Neural progenitor cell (in vitro differentiated cells): ENCODE measurements around the gene PXDN.

Source experiments
- EZH2 ChIP-seq: fragments of 200-600 bp; sonication (generic); IDR thresholded peaks from 2 replicates; pipeline ENCODE4 v1.6.1; 2017; ENCODE audit warnings: antibody characterized with exemption, mild to moderate bottlenecking, moderate library complexity
- TF ChIP-seq, protein P1 (sequence below): fragments of 200-600 bp; sonication (generic); IDR thresholded peaks from 2 replicates; pipeline ENCODE4 v1.5.1; 2017; ENCODE audit warnings: antibody characterized with exemption, mild to moderate bottlenecking

DNA sequence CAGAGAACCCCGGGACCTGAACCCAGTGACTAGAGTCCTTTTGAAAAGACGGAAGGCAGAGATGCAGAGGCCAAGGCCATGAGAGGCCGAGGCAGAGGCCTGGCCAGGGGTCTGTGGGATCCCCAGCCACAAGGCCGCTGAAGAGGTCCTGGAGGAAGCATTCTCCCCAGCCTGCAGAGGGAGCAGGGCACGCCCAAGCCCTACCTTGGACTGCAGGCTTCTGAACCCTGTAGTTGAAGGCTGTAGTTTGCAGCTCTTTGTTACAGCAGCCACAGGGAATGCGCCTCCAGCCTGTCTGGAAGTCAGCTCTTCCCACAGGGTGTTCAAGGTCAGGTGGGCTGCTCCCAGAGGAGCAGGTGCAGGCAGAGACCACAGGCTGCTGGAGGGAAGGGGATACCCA is 22.1 kb upstream of the PXDN start:
- TF ChIP-seq, protein P1, sequence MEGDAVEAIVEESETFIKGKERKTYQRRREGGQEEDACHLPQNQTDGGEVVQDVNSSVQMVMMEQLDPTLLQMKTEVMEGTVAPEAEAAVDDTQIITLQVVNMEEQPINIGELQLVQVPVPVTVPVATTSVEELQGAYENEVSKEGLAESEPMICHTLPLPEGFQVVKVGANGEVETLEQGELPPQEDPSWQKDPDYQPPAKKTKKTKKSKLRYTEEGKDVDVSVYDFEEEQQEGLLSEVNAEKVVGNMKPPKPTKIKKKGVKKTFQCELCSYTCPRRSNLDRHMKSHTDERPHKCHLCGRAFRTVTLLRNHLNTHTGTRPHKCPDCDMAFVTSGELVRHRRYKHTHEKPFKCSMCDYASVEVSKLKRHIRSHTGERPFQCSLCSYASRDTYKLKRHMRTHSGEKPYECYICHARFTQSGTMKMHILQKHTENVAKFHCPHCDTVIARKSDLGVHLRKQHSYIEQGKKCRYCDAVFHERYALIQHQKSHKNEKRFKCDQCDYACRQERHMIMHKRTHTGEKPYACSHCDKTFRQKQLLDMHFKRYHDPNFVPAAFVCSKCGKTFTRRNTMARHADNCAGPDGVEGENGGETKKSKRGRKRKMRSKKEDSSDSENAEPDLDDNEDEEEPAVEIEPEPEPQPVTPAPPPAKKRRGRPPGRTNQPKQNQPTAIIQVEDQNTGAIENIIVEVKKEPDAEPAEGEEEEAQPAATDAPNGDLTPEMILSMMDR: no peak
- TF ChIP-seq EZH2: no peak
